ENCODE results near the gene ZGRF1. TPM values are rescaled to one million over a fixed set of nuclear protein-coding genes. Genes with fewer than 3 reads are reported as not detected.
"Not testable (repeated sequence)": the region's sequence is repeated elsewhere in the genome, so short reads cannot be mapped to it uniquely, and the experiment has no call there.

ZGRF1 gene
- total RNA-seq, 2 donors from 2014 or later = 3.4 to 11.4 TPM

GRCh38 chr4:112504807-112505206 is 131.9 kb downstream of the ZGRF1 start:
- no peak for DNase-seq
- no peak overlapping the region for H3K4me3 ChIP-seq
- H3K4me1 ChIP-seq = no peaks in the 10 kb centered on the region
- no peaks in the 10 kb centered on the region for H3K36me3 ChIP-seq
- no peak overlapping the region for H3K9ac ChIP-seq (ENCODE audit: low read depth in 2 of 2, low read length in 2 of 2)
- intact Hi-C loops (cut with DNase I) = no loop called here
- H3K27ac ChIP-seq = no peak overlapping the region
- TF ChIP-seq CTCF (IDR thresholded peaks at IDR 0.05) = no peak
- no peaks in the 10 kb centered on the region for H3K9me3 ChIP-seq
- peaks cover 32% of the 10 kb centered on the region for H3K27me3 ChIP-seq

GRCh38 chr4:112502871-112503270 is 133.8 kb downstream of the ZGRF1 start:
- DNase-seq = no peak
- H3K36me3 ChIP-seq = no peaks in the 10 kb centered on the region
- no peaks in the 10 kb centered on the region for H3K9me3 ChIP-seq
- TF ChIP-seq CTCF (IDR thresholded peaks at IDR 0.05) = no peak
- intact Hi-C loops (cut with DNase I) = no loop called here
- no peaks in the 10 kb centered on the region for H3K4me1 ChIP-seq
- H3K9ac ChIP-seq (ENCODE audit: low read depth in 2 of 2, low read length in 2 of 2) = no peak overlapping the region
- H3K4me3 ChIP-seq = no peak overlapping the region
- H3K27me3 ChIP-seq = peaks cover 17% of the 10 kb centered on the region
- H3K27ac ChIP-seq = no peak overlapping the region

DNA sequence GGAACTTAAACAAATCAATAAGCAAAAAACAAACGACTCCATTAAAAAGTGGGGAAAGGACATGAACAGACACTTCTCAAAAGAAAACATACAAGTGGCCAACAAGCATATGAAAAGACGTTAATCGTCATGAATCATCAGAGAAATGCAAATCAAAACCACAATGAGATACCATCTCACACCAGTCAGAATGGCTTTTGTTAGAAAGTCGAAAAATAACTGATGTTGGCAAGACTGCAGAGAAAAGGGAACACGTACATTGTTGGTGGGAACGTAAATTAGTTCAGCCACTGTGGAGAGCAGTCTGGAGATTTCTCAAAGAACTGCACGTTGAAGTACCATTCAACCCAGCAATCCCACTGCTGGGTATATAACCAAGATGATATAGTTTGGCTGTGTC is 144.4 kb downstream of the ZGRF1 start:
- no peak for TF ChIP-seq CTCF (IDR thresholded peaks at IDR 0.05)
- H3K27ac ChIP-seq = no peak overlapping the region
- H3K36me3 ChIP-seq = no peaks in the 10 kb centered on the region
- no peaks in the 10 kb centered on the region for H3K27me3 ChIP-seq
- H3K9ac ChIP-seq (ENCODE audit: low read depth in 2 of 2, low read length in 2 of 2) = no peak overlapping the region
- no peaks in the 10 kb centered on the region for H3K4me1 ChIP-seq
- intact Hi-C loops (cut with DNase I) = no loop called here
- H3K9me3 ChIP-seq = no peaks in the 10 kb centered on the region
- H3K4me3 ChIP-seq = no peak overlapping the region
- no peak for DNase-seq

DNA sequence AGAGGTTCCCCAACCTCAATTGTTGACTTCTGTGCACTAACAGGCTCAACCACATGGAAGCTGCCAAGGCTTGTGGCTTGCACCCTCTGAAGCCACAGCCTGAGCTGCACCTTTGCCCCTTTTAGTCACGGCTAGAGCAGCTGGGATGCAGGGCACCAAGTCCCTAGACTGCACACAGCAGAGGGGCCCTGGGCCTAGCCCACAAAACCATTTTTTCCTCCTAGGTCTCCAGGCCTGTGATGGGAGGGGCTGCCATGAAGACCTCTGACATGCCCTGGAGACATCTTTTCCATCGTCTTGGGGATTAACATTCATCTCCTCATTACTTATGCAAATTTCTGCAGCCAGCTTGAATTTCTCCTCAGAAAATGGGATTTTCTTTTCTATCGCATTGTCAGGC is 145.9 kb downstream of the ZGRF1 start:
- H3K27ac ChIP-seq; H3K4me3 ChIP-seq; H3K9ac ChIP-seq (ENCODE audit: low read depth in 2 of 2, low read length in 2 of 2); H3K4me1 ChIP-seq; DNase-seq; H3K9me3 ChIP-seq; H3K36me3 ChIP-seq; H3K27me3 ChIP-seq; intact Hi-C loops (cut with DNase I): not testable (repeated sequence)

Small RNA genes lying within 50 kb of the gene (microRNA-seq; reads per million reads assigned to microRNA genes)
- gene MIR302A (1.7 reads per million), gene MIR302B (1.7 reads per million), gene MIR302C (not detected), gene MIR302D (1.7 reads per million), gene MIR367 (not detected)

Other genes starting within 250 kb of the ZGRF1 start
- not detected for gene NEUROG2, start 120.7 kb downstream of the ZGRF1 start, total RNA-seq
- 10 to 100 TPM; 35.3 to 36.1 TPM for gene LARP7, start 234 bp upstream of the ZGRF1 start, total RNA-seq